Stimulated activated CD8-positive, alpha-beta memory T cell treated with anti-CD3 and anti-CD28 coated beads, Interleukin-15, amount 100 ng/mL, for 1 hour (primary cell): ENCODE measurements around the gene NDST3.
"Not testable (repeated sequence)": the region's sequence is repeated elsewhere in the genome, so short reads cannot be mapped to it uniquely, and the experiment has no call there.

Experiments
- DNase-seq: peaks from one replicate; pipeline ENCODE4 v3.0.0-alpha.2; 2020; ENCODE audit warnings: low read depth

The NDST3 gene

DNA sequence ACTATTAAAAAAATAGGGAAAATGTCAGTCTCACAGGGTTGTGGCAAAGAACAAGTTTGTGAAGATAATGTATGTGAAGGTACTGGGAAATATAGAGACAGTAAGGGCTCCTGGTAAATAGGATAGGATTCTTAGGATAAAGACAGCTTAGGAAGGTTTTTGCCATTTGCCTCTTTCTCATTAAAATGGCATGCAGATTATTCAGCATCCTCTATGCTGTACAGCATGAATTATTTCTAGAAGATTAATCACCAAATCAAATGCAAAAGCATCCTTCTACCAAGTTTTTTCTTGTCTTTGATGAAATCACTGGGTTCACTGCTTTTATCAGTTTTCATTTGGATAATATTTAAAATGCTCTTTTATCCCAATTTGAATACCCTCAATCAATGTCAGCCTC is 142.8 kb downstream of the NDST3 start:
- DNase-seq, result no peak

DNA sequence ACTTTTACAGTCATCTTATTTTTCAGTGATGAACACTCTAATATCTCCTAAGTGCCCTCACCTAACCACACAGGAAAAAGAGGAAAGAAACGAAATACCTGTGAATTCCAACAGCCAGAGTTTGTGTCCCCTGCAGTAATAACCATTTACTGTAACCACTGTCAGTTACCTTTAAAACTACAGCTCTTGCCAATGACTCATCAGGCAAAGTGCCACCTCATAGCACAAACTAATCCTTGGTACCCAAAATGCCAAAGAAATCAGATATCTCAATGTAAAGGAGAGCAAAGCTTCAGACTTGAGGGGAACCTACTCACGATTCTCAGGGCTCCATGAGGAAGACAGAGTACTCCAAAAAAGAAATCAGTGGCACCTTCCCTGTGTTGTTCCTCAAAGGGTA is 146.5 kb downstream of the NDST3 start:
- DNase-seq, result no peak

DNA sequence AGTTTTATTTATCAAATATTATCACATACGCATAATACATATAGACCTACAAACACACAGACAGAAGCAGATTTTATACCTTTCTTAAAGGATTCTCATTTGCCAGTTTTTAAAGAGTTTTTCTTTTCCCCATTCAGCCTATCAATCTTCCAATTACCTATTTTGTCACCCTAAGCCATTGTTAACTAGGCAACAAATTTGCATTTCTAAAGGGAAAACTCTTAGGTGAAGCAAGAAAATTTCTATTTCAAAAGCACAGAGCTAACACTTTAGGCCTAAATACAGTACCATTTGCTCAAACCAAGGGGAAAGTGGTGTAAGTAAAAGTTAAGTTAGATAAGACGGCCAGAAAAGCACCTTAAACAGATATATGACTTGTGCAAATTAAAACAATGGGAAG is 156.6 kb downstream of the NDST3 start:
- DNase-seq, result no peak

- no peak for DNase-seq
Measured at GRCh38 chr4:118193421-118193820, 159.1 kb downstream of the NDST3 start.

DNA sequence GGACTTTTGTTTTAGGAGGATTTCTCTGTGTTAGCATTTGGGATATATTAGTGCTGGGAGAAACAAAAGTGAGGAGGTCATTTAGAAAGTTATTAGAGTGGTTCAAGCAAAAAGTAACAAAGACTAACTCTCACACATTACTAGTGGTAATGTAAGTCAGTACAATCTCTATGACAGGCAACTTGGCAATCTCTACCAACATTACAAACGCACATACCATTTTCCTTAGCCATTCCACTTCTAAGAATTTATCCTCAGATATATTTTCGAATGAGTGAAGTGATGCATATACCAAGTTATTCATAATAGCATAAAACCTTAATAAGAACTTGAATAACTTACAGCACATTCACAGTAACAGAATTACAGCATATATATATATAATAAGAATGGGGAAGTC is 172.3 kb downstream of the NDST3 start:
- DNase-seq, result no peak

GRCh38 chr4:118213101-118213500 is 178.8 kb downstream of the NDST3 start:
- no peak for DNase-seq

DNA sequence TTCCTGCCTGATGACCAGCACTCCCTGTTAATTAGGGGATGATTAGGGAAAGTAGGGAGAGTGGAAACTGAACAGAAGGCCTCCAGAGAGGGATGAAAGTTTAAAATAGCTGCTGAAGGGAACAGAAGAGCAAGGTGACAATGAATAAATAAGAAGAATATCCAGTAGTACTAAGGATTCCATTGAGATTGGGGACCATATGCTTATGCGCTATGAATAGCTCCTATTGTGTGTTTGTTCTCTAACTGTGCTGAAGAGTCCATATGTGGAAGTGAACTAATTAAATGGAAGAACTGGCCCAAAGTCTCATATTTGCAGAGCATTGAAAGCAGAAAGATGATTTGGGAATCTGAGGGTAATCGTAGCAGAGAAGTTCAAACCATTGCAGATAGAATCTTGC is 181.5 kb downstream of the NDST3 start:
- no peak for DNase-seq

DNA sequence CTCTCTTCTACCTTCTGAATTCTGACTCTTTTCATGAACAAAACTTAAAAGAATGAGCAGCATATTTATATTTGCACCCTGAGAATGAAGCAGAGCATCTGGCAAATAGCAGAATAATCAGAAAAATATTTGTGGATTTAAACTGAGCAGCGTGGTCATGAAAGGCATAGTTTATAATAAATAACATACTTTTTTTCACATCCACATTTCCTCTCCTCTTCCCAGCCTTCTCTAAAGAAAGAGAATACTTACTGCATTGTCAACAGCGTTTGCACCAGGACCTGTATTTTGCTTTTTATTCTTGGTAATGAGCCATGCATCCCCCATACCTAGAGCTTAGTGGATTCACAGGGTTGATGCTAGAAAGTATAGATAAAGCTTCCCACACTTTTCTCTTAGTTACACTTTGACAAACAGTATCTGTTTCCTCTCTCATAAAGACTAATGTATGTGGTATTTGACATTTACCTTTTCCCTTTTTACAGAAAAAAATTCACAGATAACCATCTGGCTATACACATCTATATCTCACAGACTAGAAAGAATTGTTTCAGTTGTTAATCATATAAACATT is 187.0 kb downstream of the NDST3 start:
- DNase-seq, result no peak

GRCh38 chr4:118224243-118224829 is 190.1 kb downstream of the NDST3 start:
- no peak for DNase-seq

- no peak for DNase-seq
Measured at GRCh38 chr4:118225511-118225910, 191.2 kb downstream of the NDST3 start.

DNA sequence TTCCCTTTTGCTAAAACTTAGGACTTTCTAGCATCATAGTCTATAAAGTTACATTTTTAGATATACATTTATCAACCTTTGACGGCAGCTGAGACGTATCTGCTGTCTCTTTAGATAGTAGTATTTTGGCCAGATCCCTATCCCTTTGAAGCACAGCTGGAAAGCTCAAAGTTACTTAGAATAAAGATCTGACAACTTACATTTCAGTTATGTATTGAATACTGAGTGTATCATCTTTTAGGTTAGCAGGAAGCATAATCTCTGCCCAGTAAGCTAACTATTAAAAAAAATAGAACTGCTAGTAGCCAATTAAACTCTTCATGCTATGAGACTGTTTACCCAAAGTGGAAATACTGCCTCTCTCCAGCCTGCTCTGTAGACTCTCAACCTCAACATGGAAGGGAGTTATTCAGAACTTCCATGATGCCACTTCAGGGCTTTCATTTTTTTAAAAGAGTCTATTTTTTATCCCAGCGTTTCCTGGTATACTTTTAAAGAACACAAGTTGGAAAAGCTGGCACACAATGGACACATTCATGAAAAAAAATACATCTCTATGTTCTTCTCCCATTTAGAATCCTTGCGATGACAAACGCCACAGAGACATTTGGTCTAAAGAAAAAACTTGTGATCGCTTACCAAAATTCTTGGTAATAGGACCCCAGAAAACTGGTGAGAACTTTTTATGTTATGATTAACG is 192.2 kb downstream of the NDST3 start:
- no peak for DNase-seq

DNA sequence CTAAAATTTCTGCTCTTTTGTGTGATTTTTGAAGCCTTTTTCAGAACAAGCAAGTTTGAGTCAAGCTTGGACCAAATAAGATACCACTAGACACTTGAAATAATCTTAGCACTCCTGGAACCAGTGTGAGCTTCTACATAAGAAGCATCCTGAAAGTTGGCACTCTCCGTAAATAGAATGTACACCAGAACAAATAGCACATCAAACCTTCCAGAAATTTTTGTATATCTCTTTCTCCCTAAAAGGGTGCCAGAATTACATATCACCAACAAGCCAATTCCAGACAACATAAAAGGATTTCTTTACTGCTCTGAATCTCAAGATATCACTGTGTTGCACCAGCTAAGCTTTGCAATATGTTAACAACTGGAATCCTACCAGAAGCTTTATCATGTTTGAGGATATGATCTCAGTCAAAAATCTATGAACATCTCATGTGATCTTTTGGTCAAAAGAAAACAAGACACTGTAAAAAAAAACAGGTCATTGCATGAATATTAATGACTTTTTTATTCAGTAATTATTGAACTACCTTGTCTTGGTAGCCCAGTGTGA is 201.4 kb downstream of the NDST3 start:
- DNase-seq, result no peak

DNA sequence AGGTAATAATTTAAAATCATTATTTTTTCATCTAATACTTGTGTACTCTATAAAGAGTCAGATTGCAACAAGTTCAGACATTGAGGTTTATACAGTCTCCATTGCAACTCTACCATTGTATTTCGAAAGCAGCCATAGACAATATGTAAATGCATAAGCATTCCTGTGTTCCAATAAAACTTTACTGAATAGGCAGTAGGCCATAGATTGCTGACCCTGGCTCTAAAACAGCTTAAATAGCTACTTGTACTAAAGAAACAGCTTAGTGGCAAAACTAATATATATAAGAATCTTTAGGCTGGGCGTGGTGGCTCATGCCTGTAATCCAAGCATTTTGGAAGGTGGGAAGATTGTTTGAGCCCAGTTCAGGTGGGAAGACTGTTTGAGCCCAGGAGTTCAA is 203.2 kb downstream of the NDST3 start:
- DNase-seq, result no peak

DNA sequence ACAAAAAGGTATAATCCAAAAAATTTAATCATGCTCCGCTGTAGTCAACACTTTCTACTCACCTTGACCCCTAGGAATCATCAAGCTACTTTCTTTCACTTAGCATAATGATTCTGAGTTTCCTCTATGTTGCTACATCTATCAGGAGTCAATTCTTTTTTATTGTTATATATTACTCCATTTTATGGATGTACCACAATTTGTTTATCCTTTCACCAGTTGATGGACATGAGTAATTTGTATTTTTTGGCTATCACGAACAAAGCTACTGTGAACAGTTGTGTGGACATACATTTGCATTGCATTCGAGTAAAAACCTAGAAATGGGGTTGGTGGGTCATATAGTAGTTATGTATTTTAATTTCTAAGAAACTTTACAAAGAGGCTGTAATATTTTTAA is 215.6 kb downstream of the NDST3 start:
- no peak for DNase-seq

DNA sequence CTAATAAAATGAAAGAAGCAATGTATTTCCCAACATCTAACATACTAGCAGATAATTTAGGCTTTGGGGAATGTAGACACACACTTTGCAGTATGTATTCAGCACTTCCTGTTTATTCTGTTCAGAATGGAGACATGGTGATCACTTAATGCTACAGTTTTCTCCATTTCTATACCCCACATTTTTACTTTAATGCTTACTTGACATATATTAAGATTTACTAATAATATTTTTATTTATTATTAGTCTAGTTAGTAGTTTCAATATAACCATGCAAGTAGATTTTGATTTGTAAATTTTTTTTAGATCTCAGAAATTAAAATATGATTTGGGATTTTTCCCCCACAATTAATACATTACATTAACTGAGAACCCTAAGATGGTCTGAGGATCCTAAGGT is 220.1 kb downstream of the NDST3 start:
- DNase-seq, result no peak

DNA sequence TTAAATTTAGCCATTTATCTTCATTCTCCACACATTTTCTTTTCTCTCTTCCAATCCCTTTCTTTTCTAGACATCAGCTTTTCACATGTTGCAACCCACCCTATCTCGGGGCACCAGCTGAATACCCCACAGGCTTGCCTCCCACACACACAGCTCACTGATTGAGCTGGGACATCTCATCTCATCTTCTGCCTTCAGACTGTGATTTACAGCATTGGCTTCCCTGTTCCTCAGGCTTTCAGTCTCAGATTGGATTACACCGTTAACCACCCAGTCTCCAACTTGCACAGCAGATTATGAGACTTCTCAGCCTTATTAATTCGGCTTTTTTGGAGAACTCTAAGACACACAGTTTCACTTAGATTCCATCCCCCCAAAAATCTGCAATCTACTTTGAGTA is 224.8 kb downstream of the NDST3 start:
- no peak for DNase-seq

GRCh38 chr4:118260309-118260708 is 226.0 kb downstream of the NDST3 start:
- DNase-seq, result no peak

DNA sequence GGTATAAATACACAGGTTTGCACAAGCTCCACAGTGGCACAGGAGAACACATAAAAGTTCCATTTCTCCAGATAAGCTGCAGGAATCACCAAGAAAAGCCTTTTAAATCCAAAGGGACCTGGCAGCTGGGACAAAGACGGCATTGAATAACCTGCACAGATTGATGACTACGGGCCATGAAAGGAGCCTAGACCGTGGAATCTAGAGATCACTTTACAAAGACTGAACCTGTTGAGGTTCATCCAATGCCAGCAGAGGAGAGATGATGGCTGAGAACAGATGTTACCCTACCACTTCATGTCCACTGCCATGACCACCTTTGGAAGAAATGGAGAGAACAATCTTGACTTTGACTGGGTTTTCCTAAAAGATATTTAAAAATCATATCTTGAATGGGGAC is 229.8 kb downstream of the NDST3 start:
- no peak for DNase-seq

- DNase-seq, result no peak
Measured at GRCh38 chr4:118265312-118266144, 231.2 kb downstream of the NDST3 start.

- DNase-seq, result not testable (repeated sequence)
Measured at GRCh38 chr4:118266145-118266496, 231.8 kb downstream of the NDST3 start.

GRCh38 chr4:118268780-118269179 is 234.5 kb downstream of the NDST3 start:
- DNase-seq, result no peak

GRCh38 chr4:118270492-118270891 is 236.2 kb downstream of the NDST3 start:
- no peak for DNase-seq

DNA sequence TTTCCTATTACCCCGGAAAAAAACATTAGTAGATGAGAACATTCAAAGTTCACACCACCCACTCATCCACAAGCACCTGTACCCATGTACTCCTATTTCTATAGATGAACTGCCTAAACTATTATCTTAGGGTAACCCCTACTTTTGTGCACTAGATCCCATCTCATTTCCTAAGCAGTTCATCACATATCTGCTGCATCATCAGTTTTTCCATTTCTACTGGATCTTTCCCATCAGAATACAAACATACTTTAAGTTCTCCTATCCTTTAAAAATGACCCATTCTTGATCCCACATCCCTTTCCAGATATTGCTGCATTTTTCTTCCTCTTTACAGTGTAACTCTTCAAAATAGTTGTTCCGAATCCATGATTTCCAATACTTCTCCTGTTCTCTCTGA is 237.5 kb downstream of the NDST3 start:
- DNase-seq, result no peak
